Activated CD4-positive, alpha-beta T cell treated with anti-CD3 and anti-CD28 coated beads, Interleukin-2, amount 50 U/mL, for 16 hours (primary cell): ENCODE results near the gene MCOLN2.

Source experiments
- DNase-seq: peaks from one replicate; pipeline ENCODE4 v3.0.0-alpha.2; 2020

The MCOLN2 gene

GRCh38 chr1:84890566-84890965 lies 106.3 kb downstream of the MCOLN2 start:
- no peak for DNase-seq

- DNase-seq, result no peak
These were observed 107.5 kb downstream of the MCOLN2 start for GRCh38 chr1:84889437-84889836.

- DNase-seq, result peak; percentile 11
These were observed 108.2 kb downstream of the MCOLN2 start for GRCh38 chr1:84888753-84889152.

GRCh38 chr1:84887261-84887934 lies 109.5 kb downstream of the MCOLN2 start:
- no peak for DNase-seq

- DNase-seq, result no peak
These were observed 111.4 kb downstream of the MCOLN2 start for GRCh38 chr1:84885469-84885868.

- no peak for DNase-seq
These were observed 112.1 kb downstream of the MCOLN2 start for GRCh38 chr1:84884671-84885389.

- no peak for DNase-seq
These were observed 113.6 kb downstream of the MCOLN2 start for GRCh38 chr1:84883286-84883685.

- no peak for DNase-seq
These were observed 119.3 kb downstream of the MCOLN2 start for GRCh38 chr1:84877592-84877991.

- DNase-seq, result peak; percentile 24
These were observed 120.6 kb downstream of the MCOLN2 start for GRCh38 chr1:84876353-84876752.
